ENCODE measurements around the gene AQP7.

AQP7 gene

DNA sequence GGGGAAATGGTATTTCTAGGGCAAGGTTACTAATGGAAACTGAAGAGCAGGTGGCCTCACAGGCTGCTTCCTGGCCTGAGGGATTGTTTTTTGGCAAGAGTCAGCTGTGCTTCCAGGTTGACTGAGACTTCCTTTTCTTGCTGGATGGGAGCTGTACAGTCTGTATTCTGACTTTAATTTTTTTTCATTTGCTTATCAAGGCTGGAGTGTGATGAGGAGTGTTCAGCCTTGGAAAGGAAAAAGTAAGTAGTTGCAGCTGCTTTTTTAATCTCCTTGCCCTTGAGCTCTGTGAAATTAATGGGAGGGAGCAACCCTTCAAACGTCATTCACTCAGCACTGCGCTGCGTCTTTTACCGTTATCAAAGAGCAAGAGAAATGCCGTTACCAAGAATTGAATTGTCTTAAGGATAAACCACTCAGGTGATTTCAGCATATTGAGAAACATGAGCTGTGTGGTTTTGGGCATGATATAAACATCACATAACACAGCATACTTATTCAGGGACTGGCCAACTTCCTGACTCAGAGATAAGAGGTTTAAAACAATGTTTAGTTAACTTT is 47.6 kb downstream of the AQP7 start:
- DNase-seq (ENCODE audit: low read depth), result peak; percentile 80
- TF ChIP-seq, protein P1, sequence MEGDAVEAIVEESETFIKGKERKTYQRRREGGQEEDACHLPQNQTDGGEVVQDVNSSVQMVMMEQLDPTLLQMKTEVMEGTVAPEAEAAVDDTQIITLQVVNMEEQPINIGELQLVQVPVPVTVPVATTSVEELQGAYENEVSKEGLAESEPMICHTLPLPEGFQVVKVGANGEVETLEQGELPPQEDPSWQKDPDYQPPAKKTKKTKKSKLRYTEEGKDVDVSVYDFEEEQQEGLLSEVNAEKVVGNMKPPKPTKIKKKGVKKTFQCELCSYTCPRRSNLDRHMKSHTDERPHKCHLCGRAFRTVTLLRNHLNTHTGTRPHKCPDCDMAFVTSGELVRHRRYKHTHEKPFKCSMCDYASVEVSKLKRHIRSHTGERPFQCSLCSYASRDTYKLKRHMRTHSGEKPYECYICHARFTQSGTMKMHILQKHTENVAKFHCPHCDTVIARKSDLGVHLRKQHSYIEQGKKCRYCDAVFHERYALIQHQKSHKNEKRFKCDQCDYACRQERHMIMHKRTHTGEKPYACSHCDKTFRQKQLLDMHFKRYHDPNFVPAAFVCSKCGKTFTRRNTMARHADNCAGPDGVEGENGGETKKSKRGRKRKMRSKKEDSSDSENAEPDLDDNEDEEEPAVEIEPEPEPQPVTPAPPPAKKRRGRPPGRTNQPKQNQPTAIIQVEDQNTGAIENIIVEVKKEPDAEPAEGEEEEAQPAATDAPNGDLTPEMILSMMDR (conservative IDR thresholded peaks at IDR 0.05; ENCODE audit: low read depth, low read length), result no peak
- no peak overlapping the region for H3K4me3 ChIP-seq (ENCODE audit: low read depth, low read length)

GRCh38 chr9:33351547-33351946 is 50.8 kb downstream of the AQP7 start:
- H3K4me3 ChIP-seq (ENCODE audit: low read depth, low read length), result no peak overlapping the region
- TF ChIP-seq, protein P1 (conservative IDR thresholded peaks at IDR 0.05; ENCODE audit: low read depth, low read length), result no peak
- DNase-seq (ENCODE audit: low read depth), result no peak

GRCh38 chr9:33350310-33350709 is 52.1 kb downstream of the AQP7 start:
- peak; percentile 84 for DNase-seq (ENCODE audit: low read depth)
- H3K4me3 ChIP-seq (ENCODE audit: low read depth, low read length), result no peak overlapping the region
- TF ChIP-seq, protein P1 (conservative IDR thresholded peaks at IDR 0.05; ENCODE audit: low read depth, low read length), result no peak

DNA sequence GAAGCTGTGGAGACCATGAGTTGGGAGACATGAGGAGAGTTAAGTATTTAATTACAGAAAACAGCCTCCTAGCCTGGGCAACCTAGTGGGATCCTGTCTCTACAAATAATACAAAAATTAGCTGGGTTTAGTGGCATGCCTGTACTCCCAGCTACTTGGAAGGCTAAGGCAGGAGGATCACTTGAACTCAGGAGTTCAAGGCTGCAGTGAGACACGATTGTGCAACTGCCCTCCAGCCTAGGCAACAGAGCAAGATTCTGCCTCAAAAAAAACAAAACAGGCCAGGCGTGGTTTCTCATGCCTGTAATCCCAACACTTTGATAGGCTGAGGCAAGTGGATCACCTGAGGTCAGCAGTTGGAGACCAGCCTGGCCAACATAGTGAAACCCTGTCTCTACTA is 52.6 kb downstream of the AQP7 start:
- TF ChIP-seq, protein P1 (conservative IDR thresholded peaks at IDR 0.05; ENCODE audit: low read depth, low read length), result no peak
- H3K4me3 ChIP-seq (ENCODE audit: low read depth, low read length), result no peak overlapping the region
- DNase-seq (ENCODE audit: low read depth), result no peak

GRCh38 chr9:33348998-33349397 is 53.4 kb downstream of the AQP7 start:
- TF ChIP-seq, protein P1 (conservative IDR thresholded peaks at IDR 0.05; ENCODE audit: low read depth, low read length), result no peak
- DNase-seq (ENCODE audit: low read depth), result no peak
- no peak overlapping the region for H3K4me3 ChIP-seq (ENCODE audit: low read depth, low read length)

DNA sequence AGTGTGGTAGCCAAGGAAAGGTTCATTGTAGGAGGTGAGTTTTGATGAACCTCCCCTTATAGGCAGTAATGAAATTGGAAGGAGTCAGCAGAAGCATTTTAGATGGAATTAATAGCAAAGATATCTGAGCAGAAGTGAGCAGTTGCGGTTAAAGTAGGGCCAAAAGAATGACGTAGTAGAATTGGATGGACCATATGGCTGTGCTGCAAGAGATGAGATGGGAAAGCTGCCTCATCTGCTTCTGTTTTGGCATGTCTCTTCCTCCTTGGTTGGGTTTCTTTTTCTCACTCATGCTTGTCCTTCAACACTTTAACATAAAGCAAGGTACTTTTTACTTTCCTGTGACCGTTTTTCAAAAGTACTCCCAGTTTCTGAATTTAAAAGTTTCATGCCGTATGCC is 55.8 kb downstream of the AQP7 start:
- TF ChIP-seq, protein P1 (conservative IDR thresholded peaks at IDR 0.05; ENCODE audit: low read depth, low read length), result no peak
- no peak for DNase-seq (ENCODE audit: low read depth)

DNA sequence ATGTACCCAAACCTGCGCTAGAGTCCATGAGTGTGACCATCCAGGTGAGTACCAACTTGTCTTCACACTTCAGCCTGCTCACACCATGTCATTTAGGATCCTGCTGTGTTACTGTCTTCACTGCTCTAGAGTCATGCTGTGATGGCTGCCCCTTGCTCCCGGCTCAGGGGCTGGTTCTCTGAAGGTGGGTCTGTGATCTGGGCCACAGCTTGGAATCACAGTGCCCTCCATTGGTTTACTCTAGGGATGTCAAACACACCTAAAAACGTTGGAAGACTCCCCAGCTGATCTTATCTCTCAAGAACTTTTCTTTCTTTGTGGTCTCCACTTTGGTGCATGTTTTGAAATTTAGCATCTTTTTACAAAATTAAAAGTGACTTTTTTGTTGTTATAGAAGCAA is 58.2 kb downstream of the AQP7 start:
- no peak for DNase-seq (ENCODE audit: low read depth)
- H3K4me3 ChIP-seq (ENCODE audit: low read depth, low read length), result no peak overlapping the region
- TF ChIP-seq, protein P1 (conservative IDR thresholded peaks at IDR 0.05; ENCODE audit: low read depth, low read length), result no peak

More for the DNA sequence above, 55.8 kb downstream of the AQP7 start:
- no peak overlapping the region for H3K4me3 ChIP-seq (ENCODE audit: low read depth, low read length)
